HFFc6 (cell line): ENCODE data around the gene CELA3A. TPM values are rescaled to one million over a fixed set of nuclear protein-coding genes. Genes with fewer than 3 reads are reported as not detected.
A peak's percentile ranks its signal among the peaks of the same experiment; 100 is the strongest.

Experiments
- DNase-seq: peaks from one replicate; pipeline ENCODE4 v3.0.0-alpha.2; 2018
- H3K27ac Mint-ChIP-seq: 2 replicates; pipeline ENCODE4 v1.8.0; 2020; ENCODE audit warnings: mild to moderate bottlenecking, mixed read lengths
- H3K27me3 Mint-ChIP-seq: 2 replicates; pipeline ENCODE4 v1.8.0; 2021; ENCODE audit warnings: mild to moderate bottlenecking, moderate library complexity, mixed read lengths; ENCODE audit not compliant: insufficient read depth
- H3K36me3 Mint-ChIP-seq: 2 replicates; pipeline ENCODE4 v1.8.0; 2021; ENCODE audit warnings: low read depth, mixed read lengths
- H3K4me1 Mint-ChIP-seq: 2 replicates; pipeline ENCODE4 v1.8.0; 2020; ENCODE audit warnings: low read depth, mixed read lengths
- H3K4me3 Mint-ChIP-seq: 2 replicates; pipeline ENCODE4 v1.8.0; 2020; ENCODE audit warnings: mild to moderate bottlenecking, moderate library complexity, mixed read lengths
- H3K9me3 Mint-ChIP-seq: 2 replicates; pipeline ENCODE4 v1.8.0; 2020; ENCODE audit warnings: mild to moderate bottlenecking, mixed read lengths
- long read RNA-seq: library from polyadenylated mRNA; unstranded; transcript quantifications from one replicate; pipeline ENCODE4 v2.0.0, GENCODE V29; 2019
- total RNA-seq, 6 experiments: library from RNA; stranded (reverse); fragmentation: NEBNext Ultra II Directional; extraction: Animal tissue kit (Norgen Biotek cat#: 25700); gene quantifications; 2 replicates in 1 of 6; 3 replicates in 5 of 6; pipeline ENCODE4 v1.2.3, GENCODE V29; 2021
- TF ChIP-seq, protein P1 (sequence below): fragments of 200-600 bp; sonication (generic); IDR thresholded peaks from 2 replicates; pipeline ENCODE4 v1.5.0; 2021; ENCODE audit warnings: antibody characterized with exemption, mild to moderate bottlenecking

The CELA3A gene, protein sequence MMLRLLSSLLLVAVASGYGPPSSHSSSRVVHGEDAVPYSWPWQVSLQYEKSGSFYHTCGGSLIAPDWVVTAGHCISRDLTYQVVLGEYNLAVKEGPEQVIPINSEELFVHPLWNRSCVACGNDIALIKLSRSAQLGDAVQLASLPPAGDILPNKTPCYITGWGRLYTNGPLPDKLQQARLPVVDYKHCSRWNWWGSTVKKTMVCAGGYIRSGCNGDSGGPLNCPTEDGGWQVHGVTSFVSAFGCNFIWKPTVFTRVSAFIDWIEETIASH
- total RNA-seq: not detected
- long read RNA-seq: 0 reads

DNA sequence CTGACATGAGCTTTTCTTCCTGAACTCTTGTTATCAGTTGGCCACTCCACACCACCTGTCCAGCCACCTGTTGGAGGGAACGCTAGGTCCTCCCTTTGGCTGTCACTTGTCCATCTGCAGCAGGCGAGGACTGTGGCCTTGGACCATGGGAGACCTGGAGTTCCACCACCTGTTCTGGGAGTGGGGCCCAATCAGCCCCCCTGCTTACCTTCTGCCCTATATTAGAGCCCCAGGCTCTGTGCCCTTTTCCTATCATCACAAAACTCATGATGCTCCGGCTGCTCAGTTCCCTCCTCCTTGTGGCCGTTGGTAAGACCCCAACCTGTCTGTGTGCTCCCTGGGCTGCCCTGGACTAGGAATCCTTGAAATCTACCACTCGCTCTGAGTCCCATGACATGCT is at the start of gene CELA3A:
CELA3A (plus strand) TSS at position 249 of the 400 bp plus-strand sequence; CDS start at position 267, 18 bp downstream.
- Mint-ChIP-seq H3K27me3 (peaks cover 8% of the 10 kb centered on the region), H3K4me3 (no peak within 1 kb of the TSS), H3K4me1 (peaks cover 9% of the 10 kb centered on the region; the same call in 1 of the 2 replicates), H3K27ac (no peak within 1 kb of the TSS), H3K9me3 (no peaks in the 10 kb centered on the region), H3K36me3 (no peaks in the 10 kb centered on the region)
- no peak for DNase-seq
- TF ChIP-seq, protein P1, sequence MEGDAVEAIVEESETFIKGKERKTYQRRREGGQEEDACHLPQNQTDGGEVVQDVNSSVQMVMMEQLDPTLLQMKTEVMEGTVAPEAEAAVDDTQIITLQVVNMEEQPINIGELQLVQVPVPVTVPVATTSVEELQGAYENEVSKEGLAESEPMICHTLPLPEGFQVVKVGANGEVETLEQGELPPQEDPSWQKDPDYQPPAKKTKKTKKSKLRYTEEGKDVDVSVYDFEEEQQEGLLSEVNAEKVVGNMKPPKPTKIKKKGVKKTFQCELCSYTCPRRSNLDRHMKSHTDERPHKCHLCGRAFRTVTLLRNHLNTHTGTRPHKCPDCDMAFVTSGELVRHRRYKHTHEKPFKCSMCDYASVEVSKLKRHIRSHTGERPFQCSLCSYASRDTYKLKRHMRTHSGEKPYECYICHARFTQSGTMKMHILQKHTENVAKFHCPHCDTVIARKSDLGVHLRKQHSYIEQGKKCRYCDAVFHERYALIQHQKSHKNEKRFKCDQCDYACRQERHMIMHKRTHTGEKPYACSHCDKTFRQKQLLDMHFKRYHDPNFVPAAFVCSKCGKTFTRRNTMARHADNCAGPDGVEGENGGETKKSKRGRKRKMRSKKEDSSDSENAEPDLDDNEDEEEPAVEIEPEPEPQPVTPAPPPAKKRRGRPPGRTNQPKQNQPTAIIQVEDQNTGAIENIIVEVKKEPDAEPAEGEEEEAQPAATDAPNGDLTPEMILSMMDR: no peak

DNA sequence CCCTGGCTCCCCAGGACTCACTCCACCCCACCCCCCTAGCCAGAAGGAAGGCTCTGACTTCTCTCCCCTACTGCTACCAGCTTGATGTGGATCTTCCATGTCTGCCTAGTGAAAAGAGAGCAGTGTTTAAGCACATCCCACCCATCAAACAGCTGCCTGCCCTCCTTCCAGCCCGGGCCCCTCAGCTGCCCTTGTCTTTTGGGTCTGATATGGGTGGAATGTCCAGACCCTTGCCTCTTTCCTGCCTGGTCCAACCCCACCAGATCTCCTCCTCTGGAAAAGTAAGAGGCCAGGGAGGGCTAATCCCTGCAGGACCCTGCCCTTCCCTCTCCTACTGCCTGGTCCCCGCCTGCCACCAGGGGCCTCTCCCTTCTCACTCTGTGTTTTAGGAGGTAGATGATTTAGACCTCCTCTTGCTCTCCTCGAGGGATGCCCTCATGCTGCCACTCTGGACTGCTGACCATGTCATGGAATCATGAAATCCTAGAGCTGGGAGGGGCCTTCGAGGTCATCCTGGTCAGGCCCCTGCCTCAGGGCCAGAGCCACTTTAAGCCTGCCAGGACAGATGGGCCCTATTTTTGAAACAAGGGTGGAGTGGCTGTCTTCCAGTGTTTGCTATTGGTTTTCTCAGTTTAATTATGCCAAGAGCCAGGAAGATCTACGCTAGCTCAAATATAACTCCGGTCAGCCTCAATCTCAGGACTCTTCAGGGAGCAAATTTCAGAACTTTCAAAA is 48.5 kb upstream of the CELA3A start:
- Mint-ChIP-seq H3K27ac (no peak overlapping the region), H3K4me3 (no peak overlapping the region), H3K27me3 (peaks cover 13% of the 10 kb centered on the region), H3K4me1 (peaks cover 9% of the 10 kb centered on the region), H3K36me3 (no peaks in the 10 kb centered on the region), H3K9me3 (no peaks in the 10 kb centered on the region)
- TF ChIP-seq, protein P1: no peak
- no peak for DNase-seq

DNA sequence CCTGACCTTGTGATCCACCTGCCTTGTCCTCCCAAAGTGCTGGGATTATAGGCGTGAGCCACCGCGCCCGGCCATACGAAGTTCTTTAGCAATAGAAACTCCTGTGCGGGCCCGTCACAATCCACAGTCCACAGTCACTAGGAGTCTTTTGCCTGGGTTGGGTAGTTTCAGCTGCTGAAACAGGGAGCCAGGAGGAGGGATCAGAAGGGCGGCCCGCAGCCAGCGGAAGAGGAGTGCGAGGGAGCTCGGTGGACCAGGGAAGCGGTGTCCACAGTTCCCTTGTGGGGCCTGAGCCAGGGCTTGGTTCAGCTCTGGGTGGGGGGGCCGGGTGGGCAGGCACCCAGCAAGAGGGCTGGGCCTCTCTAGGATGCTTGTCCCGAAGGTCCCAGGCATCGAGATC is 46.4 kb upstream of the CELA3A start:
- no peak overlapping the region for H3K27ac Mint-ChIP-seq
- peaks cover 9% of the 10 kb centered on the region for H3K4me1 Mint-ChIP-seq
- H3K36me3 Mint-ChIP-seq: no peaks in the 10 kb centered on the region
- no peak for DNase-seq
- no peaks in the 10 kb centered on the region for H3K9me3 Mint-ChIP-seq
- TF ChIP-seq, protein P1: no peak
- H3K27me3 Mint-ChIP-seq: peaks cover 8% of the 10 kb centered on the region; the same call in 1 of the 2 replicates
- H3K4me3 Mint-ChIP-seq: no peak overlapping the region

DNA sequence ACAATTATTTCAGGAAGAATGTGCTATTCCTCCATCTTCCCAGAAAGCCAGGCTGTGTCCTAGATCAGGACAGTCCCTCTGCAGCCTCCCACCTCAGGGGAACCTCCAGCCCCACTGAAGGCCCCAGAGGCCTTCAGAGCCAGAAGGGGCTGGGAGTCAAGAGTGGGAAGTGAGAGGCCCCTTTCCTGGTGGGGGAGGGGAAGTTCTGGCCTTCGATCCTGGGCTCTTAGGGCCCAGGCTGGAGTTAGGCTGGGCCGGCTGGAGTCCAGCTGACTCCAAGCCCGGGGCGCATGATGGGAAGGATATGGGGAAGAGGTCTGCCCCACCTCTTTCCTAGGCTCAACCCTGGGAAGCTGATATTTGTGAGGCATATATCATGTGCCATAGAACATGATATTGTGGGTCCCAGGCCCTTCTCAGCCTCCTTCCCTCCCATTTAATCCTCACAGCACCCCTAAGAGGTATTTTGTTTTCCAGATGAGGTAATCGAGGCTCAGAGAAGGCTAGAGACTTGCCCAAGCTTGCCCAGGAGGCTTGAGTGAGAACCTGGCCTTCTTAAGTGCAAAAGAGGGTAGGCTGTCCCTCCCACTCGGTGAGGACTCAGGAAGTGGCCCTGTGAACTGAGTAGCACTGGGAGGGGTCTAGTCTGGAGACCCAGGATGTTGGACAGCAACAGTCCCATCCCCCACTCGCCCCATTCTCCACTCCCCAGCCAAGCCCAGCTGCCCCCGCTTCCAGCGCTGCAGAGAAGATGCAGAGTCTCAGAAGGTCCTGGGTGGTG is 45.8 kb upstream of the CELA3A start:
- H3K27me3 Mint-ChIP-seq: peaks cover 6% of the 10 kb centered on the region; the same call in 1 of the 2 replicates
- TF ChIP-seq, protein P1: no peak
- DNase-seq: no peak
- no peak overlapping the region for H3K4me3 Mint-ChIP-seq
- H3K36me3 Mint-ChIP-seq: no peaks in the 10 kb centered on the region
- H3K9me3 Mint-ChIP-seq: no peaks in the 10 kb centered on the region
- peaks cover 9% of the 10 kb centered on the region for H3K4me1 Mint-ChIP-seq
- no peak overlapping the region for H3K27ac Mint-ChIP-seq

DNA sequence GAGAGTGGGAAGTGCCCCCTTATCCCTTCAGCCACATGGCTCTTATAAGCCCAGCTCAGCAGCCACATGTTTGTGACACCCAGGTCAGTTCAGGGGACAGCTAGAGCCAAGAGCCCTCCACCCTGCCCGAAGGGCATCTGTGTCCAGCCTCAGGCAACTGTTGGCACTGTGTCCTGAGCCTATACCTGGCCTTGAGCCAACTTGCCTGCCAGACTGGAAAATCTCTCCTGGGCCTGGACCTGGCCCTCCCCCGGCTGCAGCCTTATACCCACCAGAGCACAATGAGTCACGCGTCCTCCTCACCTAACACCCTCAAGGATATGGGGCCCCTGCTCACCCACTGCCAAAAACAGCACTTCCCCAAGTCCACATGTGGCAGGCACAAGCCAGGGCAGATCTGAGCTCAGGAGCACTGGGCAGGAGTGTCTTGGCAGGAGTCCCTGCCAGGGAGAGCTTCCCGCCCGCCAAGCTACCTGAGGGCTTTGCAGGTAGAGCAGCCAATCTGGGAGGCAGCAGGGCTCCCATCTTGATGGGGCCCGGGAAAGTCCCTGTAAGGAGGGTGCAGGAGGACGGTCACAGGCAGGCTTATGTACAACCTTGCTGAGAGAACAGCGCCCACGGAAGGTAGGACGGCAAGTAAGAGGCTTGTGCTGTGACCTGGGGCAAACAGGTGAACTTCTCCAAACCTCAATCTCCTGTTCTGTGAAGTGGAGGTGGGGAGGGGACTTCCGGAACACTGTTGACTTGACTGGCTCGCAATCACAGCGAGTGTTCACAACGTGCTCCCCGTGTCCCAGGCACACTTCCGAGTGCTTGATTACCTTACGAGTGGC is 44.5 kb upstream of the CELA3A start:
- Mint-ChIP-seq H3K4me1 (peaks cover 9% of the 10 kb centered on the region), H3K27ac (0 out of 2 replicates have a peak overlapping the region, but pooled peaks have one; percentile 7), H3K27me3 (peaks cover 6% of the 10 kb centered on the region; the same call in 1 of the 2 replicates), H3K36me3 (no peaks in the 10 kb centered on the region), H3K4me3 (no peak overlapping the region), H3K9me3 (no peaks in the 10 kb centered on the region)
- no peak for DNase-seq
- TF ChIP-seq, protein P1: no peak
